H1 (cell line): ENCODE measurements around the gene CCDC33. TPM values are rescaled to one million over a fixed set of nuclear protein-coding genes. Genes with fewer than 3 reads are reported as not detected.

Experiments used
- EZH2 ChIP-seq: fragments of 200-600 bp; sonication (generic); IDR thresholded peaks from 2 replicates; pipeline ENCODE4 v1.7.1; 2012; ENCODE audit warnings: low read depth, mild to moderate bottlenecking, moderate library complexity, low read length, inconsistent platforms; ENCODE audit not compliant: severe bottlenecking
- GABPA ChIP-seq: IDR thresholded peaks from 2 replicates; pipeline ENCODE4 v1.6.1; 2011; ENCODE audit warnings: mild to moderate bottlenecking, low read length, moderate library complexity, borderline replicate concordance; ENCODE audit not compliant: insufficient read depth
- JUN ChIP-seq: IDR thresholded peaks from 2 replicates; pipeline ENCODE4 v1.6.1; 2011; ENCODE audit warnings: low read depth, mild to moderate bottlenecking, improper control_type of control experiment, low read length
- RFX5 ChIP-seq: IDR thresholded peaks from 2 replicates; pipeline ENCODE4 v1.6.1; 2011; ENCODE audit warnings: low read depth, low read length, improper control_type of control experiment, borderline replicate concordance
- SP2 ChIP-seq: IDR thresholded peaks from 2 replicates; pipeline ENCODE4 v1.6.1; 2012; ENCODE audit warnings: mild to moderate bottlenecking, low read length, inconsistent platforms
- polyA plus RNA-seq, 7 experiments: library from polyadenylated mRNA; depleted of rRNA in 3 of 7; stranded (reverse) in 5 of 7; unstranded in 2 of 7; fragments of >200 nt in 5 of 7; fragments of 200-250 nt in 2 of 7; gene quantifications; 1 replicate in 5 of 7; 2 replicates in 1 of 7; 4 replicates in 1 of 7; pipeline versions ENCODE4 v1.2.1 to v1.2.3, GENCODE V29; 2011 to 2013; ENCODE audit warnings: missing spikeins in 2 of 7, mixed read lengths in 2 of 7
- total RNA-seq: library from RNA; stranded (reverse); fragmentation: NEBNext Ultra II Directional; extraction: Animal tissue kit (Norgen Biotek cat#: 25700); gene quantifications from 2 replicates; pipeline ENCODE4 v1.2.1, GENCODE V29; 2021
- TF ChIP-seq, protein P1 (sequence below): fragments of 300-600 bp; sonication (generic); IDR thresholded peaks from 2 replicates; pipeline ENCODE4 v1.7.1; 2012; ENCODE audit warnings: low read length, moderate library complexity, mild to moderate bottlenecking, inconsistent platforms; ENCODE audit not compliant: insufficient replicate concordance
- TF ChIP-seq, protein P2 (sequence below): IDR thresholded peaks from 2 replicates; pipeline ENCODE4 v1.6.1; 2011; ENCODE audit warnings: low read depth, mild to moderate bottlenecking, low read length; ENCODE audit not compliant: insufficient read depth

CCDC33 gene
- total and polyA plus RNA-seq, 2 of the 8 experiments (the other 6 are each of a cell fraction or from before 2014, with no cell fraction given) = 2.0 to 2.7 TPM

GRCh38 chr15:74369756-74370155 lies 133.6 kb downstream of the CCDC33 start (continued):
- TF ChIP-seq, protein P1, sequence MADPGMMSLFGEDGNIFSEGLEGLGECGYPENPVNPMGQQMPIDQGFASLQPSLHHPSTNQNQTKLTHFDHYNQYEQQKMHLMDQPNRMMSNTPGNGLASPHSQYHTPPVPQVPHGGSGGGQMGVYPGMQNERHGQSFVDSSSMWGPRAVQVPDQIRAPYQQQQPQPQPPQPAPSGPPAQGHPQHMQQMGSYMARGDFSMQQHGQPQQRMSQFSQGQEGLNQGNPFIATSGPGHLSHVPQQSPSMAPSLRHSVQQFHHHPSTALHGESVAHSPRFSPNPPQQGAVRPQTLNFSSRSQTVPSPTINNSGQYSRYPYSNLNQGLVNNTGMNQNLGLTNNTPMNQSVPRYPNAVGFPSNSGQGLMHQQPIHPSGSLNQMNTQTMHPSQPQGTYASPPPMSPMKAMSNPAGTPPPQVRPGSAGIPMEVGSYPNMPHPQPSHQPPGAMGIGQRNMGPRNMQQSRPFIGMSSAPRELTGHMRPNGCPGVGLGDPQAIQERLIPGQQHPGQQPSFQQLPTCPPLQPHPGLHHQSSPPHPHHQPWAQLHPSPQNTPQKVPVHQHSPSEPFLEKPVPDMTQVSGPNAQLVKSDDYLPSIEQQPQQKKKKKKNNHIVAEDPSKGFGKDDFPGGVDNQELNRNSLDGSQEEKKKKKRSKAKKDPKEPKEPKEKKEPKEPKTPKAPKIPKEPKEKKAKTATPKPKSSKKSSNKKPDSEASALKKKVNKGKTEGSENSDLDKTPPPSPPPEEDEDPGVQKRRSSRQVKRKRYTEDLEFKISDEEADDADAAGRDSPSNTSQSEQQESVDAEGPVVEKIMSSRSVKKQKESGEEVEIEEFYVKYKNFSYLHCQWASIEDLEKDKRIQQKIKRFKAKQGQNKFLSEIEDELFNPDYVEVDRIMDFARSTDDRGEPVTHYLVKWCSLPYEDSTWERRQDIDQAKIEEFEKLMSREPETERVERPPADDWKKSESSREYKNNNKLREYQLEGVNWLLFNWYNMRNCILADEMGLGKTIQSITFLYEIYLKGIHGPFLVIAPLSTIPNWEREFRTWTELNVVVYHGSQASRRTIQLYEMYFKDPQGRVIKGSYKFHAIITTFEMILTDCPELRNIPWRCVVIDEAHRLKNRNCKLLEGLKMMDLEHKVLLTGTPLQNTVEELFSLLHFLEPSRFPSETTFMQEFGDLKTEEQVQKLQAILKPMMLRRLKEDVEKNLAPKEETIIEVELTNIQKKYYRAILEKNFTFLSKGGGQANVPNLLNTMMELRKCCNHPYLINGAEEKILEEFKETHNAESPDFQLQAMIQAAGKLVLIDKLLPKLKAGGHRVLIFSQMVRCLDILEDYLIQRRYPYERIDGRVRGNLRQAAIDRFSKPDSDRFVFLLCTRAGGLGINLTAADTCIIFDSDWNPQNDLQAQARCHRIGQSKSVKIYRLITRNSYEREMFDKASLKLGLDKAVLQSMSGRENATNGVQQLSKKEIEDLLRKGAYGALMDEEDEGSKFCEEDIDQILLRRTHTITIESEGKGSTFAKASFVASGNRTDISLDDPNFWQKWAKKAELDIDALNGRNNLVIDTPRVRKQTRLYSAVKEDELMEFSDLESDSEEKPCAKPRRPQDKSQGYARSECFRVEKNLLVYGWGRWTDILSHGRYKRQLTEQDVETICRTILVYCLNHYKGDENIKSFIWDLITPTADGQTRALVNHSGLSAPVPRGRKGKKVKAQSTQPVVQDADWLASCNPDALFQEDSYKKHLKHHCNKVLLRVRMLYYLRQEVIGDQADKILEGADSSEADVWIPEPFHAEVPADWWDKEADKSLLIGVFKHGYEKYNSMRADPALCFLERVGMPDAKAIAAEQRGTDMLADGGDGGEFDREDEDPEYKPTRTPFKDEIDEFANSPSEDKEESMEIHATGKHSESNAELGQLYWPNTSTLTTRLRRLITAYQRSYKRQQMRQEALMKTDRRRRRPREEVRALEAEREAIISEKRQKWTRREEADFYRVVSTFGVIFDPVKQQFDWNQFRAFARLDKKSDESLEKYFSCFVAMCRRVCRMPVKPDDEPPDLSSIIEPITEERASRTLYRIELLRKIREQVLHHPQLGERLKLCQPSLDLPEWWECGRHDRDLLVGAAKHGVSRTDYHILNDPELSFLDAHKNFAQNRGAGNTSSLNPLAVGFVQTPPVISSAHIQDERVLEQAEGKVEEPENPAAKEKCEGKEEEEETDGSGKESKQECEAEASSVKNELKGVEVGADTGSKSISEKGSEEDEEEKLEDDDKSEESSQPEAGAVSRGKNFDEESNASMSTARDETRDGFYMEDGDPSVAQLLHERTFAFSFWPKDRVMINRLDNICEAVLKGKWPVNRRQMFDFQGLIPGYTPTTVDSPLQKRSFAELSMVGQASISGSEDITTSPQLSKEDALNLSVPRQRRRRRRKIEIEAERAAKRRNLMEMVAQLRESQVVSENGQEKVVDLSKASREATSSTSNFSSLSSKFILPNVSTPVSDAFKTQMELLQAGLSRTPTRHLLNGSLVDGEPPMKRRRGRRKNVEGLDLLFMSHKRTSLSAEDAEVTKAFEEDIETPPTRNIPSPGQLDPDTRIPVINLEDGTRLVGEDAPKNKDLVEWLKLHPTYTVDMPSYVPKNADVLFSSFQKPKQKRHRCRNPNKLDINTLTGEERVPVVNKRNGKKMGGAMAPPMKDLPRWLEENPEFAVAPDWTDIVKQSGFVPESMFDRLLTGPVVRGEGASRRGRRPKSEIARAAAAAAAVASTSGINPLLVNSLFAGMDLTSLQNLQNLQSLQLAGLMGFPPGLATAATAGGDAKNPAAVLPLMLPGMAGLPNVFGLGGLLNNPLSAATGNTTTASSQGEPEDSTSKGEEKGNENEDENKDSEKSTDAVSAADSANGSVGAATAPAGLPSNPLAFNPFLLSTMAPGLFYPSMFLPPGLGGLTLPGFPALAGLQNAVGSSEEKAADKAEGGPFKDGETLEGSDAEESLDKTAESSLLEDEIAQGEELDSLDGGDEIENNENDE = no peak
- TF ChIP-seq, protein P2, sequence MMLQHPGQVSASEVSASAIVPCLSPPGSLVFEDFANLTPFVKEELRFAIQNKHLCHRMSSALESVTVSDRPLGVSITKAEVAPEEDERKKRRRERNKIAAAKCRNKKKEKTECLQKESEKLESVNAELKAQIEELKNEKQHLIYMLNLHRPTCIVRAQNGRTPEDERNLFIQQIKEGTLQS = no peak
- no peak for TF ChIP-seq JUN
- no peak for TF ChIP-seq EZH2
- no peak for TF ChIP-seq RFX5
- TF ChIP-seq GABPA = no peak
- TF ChIP-seq SP2 = no peak
- TF ChIP-seq, all 59 proteins: peak for 0
